ENCODE data around the gene GUF1. TPM values are rescaled to one million over a fixed set of nuclear protein-coding genes. Genes with fewer than 3 reads are reported as not detected.

Gene GUF1
- total RNA-seq = 12.5 and 15.0 TPM in 2 replicates

GRCh38 chr4:44678094-44679041, at the start of gene GUF1:
Gene GUF1, plus strand, starts transcription at chr4:44678420. Its CDS starts 203 bp downstream, at chr4:44678623.

DNA sequence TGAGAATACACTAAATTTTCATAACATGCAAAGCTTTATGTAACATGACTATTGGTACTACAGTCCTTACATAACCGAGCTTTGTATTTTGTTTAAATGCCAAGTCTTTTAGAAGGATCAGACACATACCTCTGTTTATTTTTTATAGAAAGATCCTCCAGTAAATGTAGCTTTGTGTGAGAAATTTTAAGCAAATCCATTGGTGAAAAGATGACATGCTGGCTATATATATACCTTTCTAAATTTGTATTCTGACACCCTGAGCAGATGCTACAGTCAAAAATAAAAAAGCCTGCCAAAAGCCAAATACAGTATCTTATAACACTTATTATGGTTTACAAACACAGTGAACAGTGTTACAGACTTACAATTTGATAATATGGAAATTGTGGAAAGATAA, 26.8 kb upstream of the GUF1 start, which contains the start of gene YIPF7:
YIPF7 (minus strand) TSS at position 201 of the 400 bp plus-strand sequence. CDS start 1,525 bp downstream, outside the sequence.

GRCh38 chr4:44726038-44726871, 48.0 kb downstream of the GUF1 start, which contains the start of gene GNPDA2:
Gene GNPDA2, minus strand, starts transcription at chr4:44726556. Its CDS starts 4,349 bp downstream, at chr4:44722207.

Other genes starting within 250 kb of the GUF1 start
- gene KCTD8, start 229.6 kb upstream of the GUF1 start, total RNA-seq = not detected in 2 replicates
- not detected in 2 replicates for gene YIPF7, start 26.8 kb upstream of the GUF1 start, total RNA-seq
- gene GNPDA2, start 48.1 kb downstream of the GUF1 start, total RNA-seq = 17.5 and 21.9 TPM in 2 replicates